HG03469 (cell line): Measurements from ENCODE around the gene GABARAPL1.
"Not testable (repeated sequence)": the region's sequence is repeated elsewhere in the genome, so short reads cannot be mapped to it uniquely, and the experiment has no call there.

Experiments
- ATAC-seq: cut with Tn5 transposase; IDR thresholded peaks from one replicate; pipeline ENCODE4 v1.9.1; 2021; ENCODE audit warnings: mild to moderate bottlenecking, moderate library complexity, moderate number of reproducible peaks; ENCODE audit not compliant: unreplicated experiment

Gene GABARAPL1

GRCh38 chr12:10196210-10196609 is 16.5 kb upstream of the GABARAPL1 start:
- no peak for ATAC-seq

GRCh38 chr12:10197879-10198278 is 14.8 kb upstream of the GABARAPL1 start:
- no peak for ATAC-seq

- ATAC-seq = not testable (repeated sequence)
These were observed 8.2 kb upstream of the GABARAPL1 start for GRCh38 chr12:10204495-10204894.

- ATAC-seq = no peak
These were observed 7.4 kb upstream of the GABARAPL1 start for GRCh38 chr12:10205220-10205807.

GRCh38 chr12:10207136-10207535 is 5.5 kb upstream of the GABARAPL1 start:
- ATAC-seq = no peak

GRCh38 chr12:10210225-10210624 is 2.5 kb upstream of the GABARAPL1 start:
- ATAC-seq = no peak

- no peak for ATAC-seq
These were observed 1.4 kb upstream of the GABARAPL1 start for GRCh38 chr12:10211101-10211939.

- ATAC-seq = no peak
These were observed 538 bp upstream of the GABARAPL1 start for GRCh38 chr12:10211940-10212738.

GRCh38 chr12:10213168-10214135 is 775 bp downstream of the GABARAPL1 start:
- peak; percentile 57 for ATAC-seq

GRCh38 chr12:10214136-10214894 is 1.6 kb downstream of the GABARAPL1 start:
- ATAC-seq = no peak

GRCh38 chr12:10214895-10215267 is 2.2 kb downstream of the GABARAPL1 start:
- ATAC-seq = no peak

- no peak for ATAC-seq
These were observed 2.8 kb downstream of the GABARAPL1 start for GRCh38 chr12:10215436-10215835.

- ATAC-seq = not testable (repeated sequence)
These were observed 3.3 kb downstream of the GABARAPL1 start for GRCh38 chr12:10215946-10216345.

- ATAC-seq = no peak
These were observed 5.3 kb downstream of the GABARAPL1 start for GRCh38 chr12:10218021-10218420.

- no peak for ATAC-seq
These were observed 7.9 kb downstream of the GABARAPL1 start for GRCh38 chr12:10220398-10221077.

GRCh38 chr12:10221846-10222245 is 9.2 kb downstream of the GABARAPL1 start:
- no peak for ATAC-seq

GRCh38 chr12:10223208-10223607 is 10.5 kb downstream of the GABARAPL1 start:
- no peak for ATAC-seq

GRCh38 chr12:10225426-10225825 is 12.7 kb downstream of the GABARAPL1 start:
- ATAC-seq = not testable (repeated sequence)

GRCh38 chr12:10226086-10226485 is 13.4 kb downstream of the GABARAPL1 start:
- no peak for ATAC-seq
